WTC11 (cell line): ENCODE data around the gene SH3TC2. TPM values are rescaled to one million over a fixed set of nuclear protein-coding genes. Genes with fewer than 3 reads are reported as not detected.

ENCODE experiments used
- ATAC-seq: fragments of 200-7000 bp; cut with Tn5 transposase; 2 replicates; pipeline ENCODE4 v1.10.0; 2021; ENCODE audit warnings: mild to moderate bottlenecking, moderate library complexity
- CTCF ChIA-PET: fragments of 300-600 bp; sonication (Branson Sonifier 250); formaldehyde crosslinking; loops from one replicate; lab custom pipeline; 2021; ENCODE audit warnings: antibody characterized with exemption; lab: Charles Lee
- POLR2A ChIA-PET: fragments of 350-600 bp; sonication (Branson Sonifier 250); formaldehyde crosslinking; loops from one replicate; lab custom pipeline; 2021; ENCODE audit warnings: antibody characterized with exemption; lab: Charles Lee
- DNase-seq: peaks from one replicate; pipeline ENCODE4 v3.0.0; 2021; ENCODE audit warnings: low spot score
- H3K27ac Mint-ChIP-seq: 2 replicates; pipeline ENCODE4 v1.8.0; 2021; ENCODE audit warnings: mixed read lengths
- H3K27me3 Mint-ChIP-seq: 2 replicates; pipeline ENCODE4 v1.8.0; 2021; ENCODE audit warnings: low read depth, mild to moderate bottlenecking, moderate library complexity, mixed read lengths
- H3K36me3 Mint-ChIP-seq: 2 replicates; pipeline ENCODE4 v1.8.0; 2021; ENCODE audit warnings: mixed read lengths
- H3K4me1 Mint-ChIP-seq: 2 replicates; pipeline ENCODE4 v1.8.0; 2022; ENCODE audit warnings: mixed read lengths
- H3K4me3 Mint-ChIP-seq: 2 replicates; pipeline ENCODE4 v1.8.0; 2021; ENCODE audit warnings: mild to moderate bottlenecking, moderate library complexity, mixed read lengths
- H3K9me3 Mint-ChIP-seq: 2 replicates; pipeline ENCODE4 v1.8.0; 2021; ENCODE audit warnings: mixed read lengths
- ATF1 ChIP-seq: sonication (generic); formaldehyde crosslinking; IDR thresholded peaks from 2 replicates; pipeline ENCODE4 v1.8.1; 2023; ENCODE audit warnings: mild to moderate bottlenecking, moderate library complexity, missing genetic modification reagents
- ATF2 ChIP-seq: sonication (generic); formaldehyde crosslinking; IDR thresholded peaks from 2 replicates; pipeline ENCODE4 v1.8.1; 2022; ENCODE audit warnings: low read depth, missing genetic modification reagents, borderline replicate concordance
- CBFB ChIP-seq: sonication (generic); formaldehyde crosslinking; IDR thresholded peaks from 2 replicates; pipeline ENCODE4 v1.8.1; 2022; ENCODE audit warnings: mild to moderate bottlenecking, low read depth, missing genetic modification reagents
- CDX4 ChIP-seq: fragments of 250-450 bp; sonication (Bioruptor Pico); IDR thresholded peaks from 2 replicates; pipeline ENCODE4 v1.9.0; 2021; ENCODE audit warnings: moderate library complexity, mild to moderate bottlenecking, inconsistent platforms, borderline replicate concordance
- CREB1 ChIP-seq: sonication (generic); formaldehyde crosslinking; IDR thresholded peaks from 2 replicates; pipeline ENCODE4 v1.8.0; 2023; ENCODE audit warnings: mild to moderate bottlenecking, missing genetic modification reagents
- FOXJ3 ChIP-seq: sonication (generic); formaldehyde crosslinking; IDR thresholded peaks from 2 replicates; pipeline ENCODE4 v1.9.0; 2021; ENCODE audit warnings: missing genetic modification reagents, mild to moderate bottlenecking, borderline replicate concordance
- FOXK1 ChIP-seq: sonication (generic); formaldehyde crosslinking; IDR thresholded peaks from 2 replicates; pipeline ENCODE4 v1.8.0; 2022; ENCODE audit warnings: mild to moderate bottlenecking, moderate library complexity, missing genetic modification reagents
- FOXP4 ChIP-seq: sonication (generic); formaldehyde crosslinking; IDR thresholded peaks from 2 replicates; pipeline ENCODE4 v1.8.0; 2022; ENCODE audit warnings: mild to moderate bottlenecking, missing genetic modification reagents
- IRF2 ChIP-seq: sonication (generic); formaldehyde crosslinking; IDR thresholded peaks from 2 replicates; pipeline ENCODE4 v1.8.0; 2022; ENCODE audit warnings: low read depth, missing genetic modification reagents, borderline replicate concordance
- JUN ChIP-seq: sonication (generic); formaldehyde crosslinking; IDR thresholded peaks from 2 replicates; pipeline ENCODE4 v1.8.0; 2023; ENCODE audit warnings: mild to moderate bottlenecking, missing genetic modification reagents
- KAT7 ChIP-seq: sonication (generic); formaldehyde crosslinking; IDR thresholded peaks from 2 replicates; pipeline ENCODE4 v1.8.1; 2023; ENCODE audit warnings: missing genetic modification reagents, mild to moderate bottlenecking, borderline replicate concordance
- MAX ChIP-seq: sonication (generic); formaldehyde crosslinking; IDR thresholded peaks from 2 replicates; pipeline ENCODE4 v1.8.0; 2022; ENCODE audit warnings: mild to moderate bottlenecking, missing genetic modification reagents
- NR3C1 ChIP-seq: sonication (generic); formaldehyde crosslinking; conservative IDR thresholded peaks from 2 replicates; pipeline ENCODE4 v1.8.1; 2023; ENCODE audit warnings: low read depth, mild to moderate bottlenecking, missing genetic modification reagents
- PRDM15 ChIP-seq: sonication (generic); formaldehyde crosslinking; IDR thresholded peaks from 2 replicates; pipeline ENCODE4 v1.8.0; 2022; ENCODE audit warnings: missing genetic modification reagents
- RELA ChIP-seq: sonication (generic); formaldehyde crosslinking; IDR thresholded peaks from 2 replicates; pipeline ENCODE4 v1.8.1; 2022; ENCODE audit warnings: missing genetic modification reagents, mild to moderate bottlenecking, borderline replicate concordance
- ZNF121 ChIP-seq: sonication (generic); formaldehyde crosslinking; IDR thresholded peaks from 2 replicates; pipeline ENCODE4 v1.8.0; 2023; ENCODE audit warnings: missing genetic modification reagents
- ZNF138 ChIP-seq: sonication (generic); formaldehyde crosslinking; conservative IDR thresholded peaks from 2 replicates; pipeline ENCODE4 v1.8.1; 2022; ENCODE audit warnings: mild to moderate bottlenecking, moderate library complexity, missing genetic modification reagents
- ZNF232 ChIP-seq: sonication (generic); formaldehyde crosslinking; IDR thresholded peaks from 2 replicates; pipeline ENCODE4 v1.8.0; 2022; ENCODE audit warnings: mild to moderate bottlenecking, missing genetic modification reagents
- total RNA-seq: library from RNA; stranded (reverse); gene quantifications from 3 replicates; pipeline ENCODE4 v1.2.3, GENCODE V29; 2021
- TF ChIP-seq, protein P1 (sequence below): sonication (generic); formaldehyde crosslinking; IDR thresholded peaks from 2 replicates; pipeline ENCODE4 v1.8.1; 2022; ENCODE audit warnings: mild to moderate bottlenecking, moderate library complexity, missing genetic modification reagents
- TF ChIP-seq, protein P2 (sequence below): fragments of 250-450 bp; sonication (Bioruptor Pico); IDR thresholded peaks from 2 replicates; pipeline ENCODE4 v1.9.0; 2021; ENCODE audit warnings: mild to moderate bottlenecking

SH3TC2 gene
- total RNA-seq, 1 experiment from 2014 or later = 0.61 TPM

- no peak for TF ChIP-seq PRDM15 (CRISPR knock-in tag)
- TF ChIP-seq JUN = no peak
Measured at GRCh38 chr5:149011084-149011483, 51.8 kb downstream of the SH3TC2 start (continued).

DNA sequence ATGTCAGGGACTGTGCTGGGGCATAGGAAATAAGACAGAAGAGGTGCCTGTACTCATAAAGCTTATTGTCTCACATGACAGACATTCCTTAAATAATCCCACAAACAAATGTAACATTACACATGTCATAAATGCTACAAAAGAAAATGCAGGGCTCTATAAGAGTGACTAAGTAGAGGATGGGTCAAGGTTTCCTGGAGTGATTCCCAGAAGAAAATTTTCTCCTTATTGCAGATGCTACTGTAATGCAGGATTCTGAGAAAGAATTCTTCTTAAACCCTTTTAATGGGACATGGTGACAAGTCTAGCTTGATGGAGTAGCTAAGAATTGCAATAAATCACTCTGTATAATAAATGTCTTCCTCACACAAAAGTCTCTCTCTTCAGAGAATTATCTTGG, 55.7 kb downstream of the SH3TC2 start:
- no peak for ATAC-seq
- H3K4me3 Mint-ChIP-seq = no peak overlapping the region
- no peaks in the 10 kb centered on the region for H3K27me3 Mint-ChIP-seq
- ChIA-PET POLR2A (no interaction called here), CTCF (interaction anchor here (0.8 to 2.6 kb wide), 3 partner anchors 8 to 107 kb away, joined by 3 to 13 read pairs (median 6); no protein-coding TSS in a partner anchor)
- TF ChIP-seq ATF2 (CRISPR knock-in tag) = no peak
- TF ChIP-seq, protein P1, sequence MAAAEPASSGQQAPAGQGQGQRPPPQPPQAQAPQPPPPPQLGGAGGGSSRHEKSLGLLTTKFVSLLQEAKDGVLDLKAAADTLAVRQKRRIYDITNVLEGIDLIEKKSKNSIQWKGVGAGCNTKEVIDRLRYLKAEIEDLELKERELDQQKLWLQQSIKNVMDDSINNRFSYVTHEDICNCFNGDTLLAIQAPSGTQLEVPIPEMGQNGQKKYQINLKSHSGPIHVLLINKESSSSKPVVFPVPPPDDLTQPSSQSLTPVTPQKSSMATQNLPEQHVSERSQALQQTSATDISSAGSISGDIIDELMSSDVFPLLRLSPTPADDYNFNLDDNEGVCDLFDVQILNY (CRISPR knock-in tag) = no peak
- no peak for TF ChIP-seq CREB1 (CRISPR knock-in tag)
- TF ChIP-seq ATF1 (CRISPR knock-in tag) = no peak
- no peak for TF ChIP-seq FOXK1 (CRISPR knock-in tag)
- TF ChIP-seq NR3C1 (CRISPR knock-in tag) = no peak
- TF ChIP-seq ZNF138 = no peak
- TF ChIP-seq KAT7 (CRISPR knock-in tag) = no peak
- no peak for TF ChIP-seq ZNF232 (CRISPR knock-in tag)
- no peak for TF ChIP-seq MAX (CRISPR knock-in tag)
- no peak for TF ChIP-seq FOXJ3
- TF ChIP-seq CBFB (CRISPR knock-in tag) = no peak
- no peak for TF ChIP-seq RELA (CRISPR knock-in tag)
- TF ChIP-seq, protein P2, sequence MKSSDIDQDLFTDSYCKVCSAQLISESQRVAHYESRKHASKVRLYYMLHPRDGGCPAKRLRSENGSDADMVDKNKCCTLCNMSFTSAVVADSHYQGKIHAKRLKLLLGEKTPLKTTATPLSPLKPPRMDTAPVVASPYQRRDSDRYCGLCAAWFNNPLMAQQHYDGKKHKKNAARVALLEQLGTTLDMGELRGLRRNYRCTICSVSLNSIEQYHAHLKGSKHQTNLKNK (CRISPR knock-in tag) = no peak
- TF ChIP-seq FOXP4 (CRISPR knock-in tag) = no peak
- no peak for TF ChIP-seq IRF2
- no peak for TF ChIP-seq CDX4 (CRISPR knock-in tag)
- TF ChIP-seq ZNF121 = no peak
- no peaks in the 10 kb centered on the region for H3K36me3 Mint-ChIP-seq
- no peak for DNase-seq
- H3K4me1 Mint-ChIP-seq = peaks cover 2% of the 10 kb centered on the region; the same call in 1 of the 2 replicates
- H3K9me3 Mint-ChIP-seq = no peaks in the 10 kb centered on the region
- no peak overlapping the region for H3K27ac Mint-ChIP-seq
